ENCODE data around the gene ACR.
"Not testable (repeated sequence)": the region's sequence is repeated elsewhere in the genome, so short reads cannot be mapped to it uniquely, and the experiment has no call there.

The ACR gene

GRCh38 chr22:50783033-50783879, 45.3 kb downstream of the ACR start, which contains the start of gene RABL2B:
Gene RABL2B (minus strand): TSS chr22:50783636. CDS start chr22:50782294, 1,342 bp downstream.
- peak; percentile 82 for DNase-seq

- DNase-seq: not testable (repeated sequence)
Observed at GRCh38 chr22:50783880-50784276, 45.9 kb downstream of the ACR start.

GRCh38 chr22:50785289-50785688, 47.3 kb downstream of the ACR start:
- DNase-seq: not testable (repeated sequence)

GRCh38 chr22:50786936-50787335, 48.9 kb downstream of the ACR start:
- not testable (repeated sequence) for DNase-seq
